HepG2 (cell line): Measurements from ENCODE around the gene ARAP3. TPM values are rescaled to one million over a fixed set of nuclear protein-coding genes. Genes with fewer than 3 reads are reported as not detected.

Source experiments
- ARNTL ChIP-seq: sonication (generic); formaldehyde crosslinking; IDR thresholded peaks from 2 replicates; pipeline ENCODE4 v1.4.0; 2020; ENCODE audit warnings: mild to moderate bottlenecking, missing genetic modification reagents
- CBFB ChIP-seq: sonication (generic); formaldehyde crosslinking; IDR thresholded peaks from 2 replicates; pipeline ENCODE4 v1.4.0; 2020; ENCODE audit warnings: missing genetic modification reagents
- EEA1 ChIP-seq: sonication (generic); formaldehyde crosslinking; IDR thresholded peaks from 2 replicates; pipeline ENCODE4 v1.5.1; 2020; ENCODE audit warnings: mild to moderate bottlenecking, missing genetic modification reagents, borderline replicate concordance
- GPN1 ChIP-seq: sonication (generic); formaldehyde crosslinking; IDR thresholded peaks from 2 replicates; pipeline ENCODE4 v1.5.1; 2020; ENCODE audit warnings: missing genetic modification reagents, borderline replicate concordance
- KDM1A ChIP-seq: IDR thresholded peaks from 2 replicates; pipeline ENCODE4 v1.6.1; 2016; ENCODE audit warnings: missing compliant biosample characterization
- MIER2 ChIP-seq: IDR thresholded peaks from 2 replicates; pipeline ENCODE4 v1.6.1; 2016; ENCODE audit warnings: missing biosample characterization, missing genetic modification reagents
- SP140L ChIP-seq: sonication (generic); formaldehyde crosslinking; IDR thresholded peaks from 2 replicates; pipeline ENCODE4 v1.4.0; 2020; ENCODE audit warnings: missing genetic modification reagents, borderline replicate concordance
- STAT5B ChIP-seq: sonication (generic); formaldehyde crosslinking; IDR thresholded peaks from 2 replicates; pipeline ENCODE4 v1.4.0; 2020; ENCODE audit warnings: missing genetic modification reagents
- TRIM22 ChIP-seq: fragments of 450-650 bp; IDR thresholded peaks from 2 replicates; pipeline ENCODE4 v1.6.1; 2017
- ZFP82 ChIP-seq: sonication (generic); formaldehyde crosslinking; IDR thresholded peaks from 2 replicates; pipeline ENCODE4 v1.5.1; 2020; ENCODE audit warnings: mild to moderate bottlenecking, missing genetic modification reagents, borderline replicate concordance
- ZNF407 ChIP-seq: sonication (generic); formaldehyde crosslinking; IDR thresholded peaks from one replicate; pipeline ENCODE4 v1.5.1; 2020; ENCODE audit warnings: mild to moderate bottlenecking, missing genetic modification reagents; ENCODE audit errors: not compliant biosample characterization
- ZNF446 ChIP-seq: sonication (generic); formaldehyde crosslinking; IDR thresholded peaks from 2 replicates; pipeline ENCODE4 v1.5.0; 2020; ENCODE audit warnings: mild to moderate bottlenecking, missing genetic modification reagents
- ZNF605 ChIP-seq: sonication (generic); formaldehyde crosslinking; IDR thresholded peaks from 2 replicates; pipeline ENCODE4 v1.8.0; 2022; ENCODE audit warnings: mild to moderate bottlenecking, missing genetic modification reagents
- ZNF784 ChIP-seq: sonication (generic); formaldehyde crosslinking; IDR thresholded peaks from 2 replicates; pipeline ENCODE4 v1.5.1; 2020; ENCODE audit warnings: missing genetic modification reagents, mild to moderate bottlenecking, borderline replicate concordance
- ZNF816 ChIP-seq: sonication (generic); formaldehyde crosslinking; IDR thresholded peaks from 2 replicates; pipeline ENCODE4 v1.8.0; 2022; ENCODE audit warnings: missing genetic modification reagents, mild to moderate bottlenecking, borderline replicate concordance
- polyA plus RNA-seq, 8 experiments: library from polyadenylated mRNA; depleted of rRNA in 3 of 8; stranded (reverse) in 7 of 8; unstranded in 1 of 8; fragments of >200 nt; fragmentation: Illumina TruSeq in 4 of 8; extraction: Trizol in 4 of 8; gene quantifications; 2 replicates each; pipeline versions ENCODE4 v1.2.1 to v1.2.3, GENCODE V29; 2011 to 2016; ENCODE audit warnings: low read depth in 4 of 8, missing spikeins in 1 of 8, mixed read lengths in 1 of 8; ENCODE audit not compliant: insufficient read depth in 1 of 8
- total RNA-seq, 5 experiments: library from RNA; depleted of rRNA; stranded (reverse); fragments of >200 nt; fragmentation: Illumina TruSeq; extraction: Trizol; gene quantifications; 2 replicates each; pipeline ENCODE4 v1.2.3, GENCODE V29; 2016; ENCODE audit warnings: low read depth in 1 of 5

The ARAP3 gene
- total and polyA plus RNA-seq, 2 of the 13 experiments (the other 11 are each of a cell fraction or from before 2014, with no cell fraction given) = 0.25 TPM; not detected in 1

- TF ChIP-seq ZNF816 (CRISPR knock-in tag) (no peak), SP140L (CRISPR knock-in tag) (no peak), KDM1A (CRISPR knock-in tag) (no peak), ZNF446 (no peak), ARNTL (no peak), GPN1 (CRISPR knock-in tag) (no peak), ZNF605 (CRISPR knock-in tag) (no peak), STAT5B (CRISPR knock-in tag) (no peak), MIER2 (CRISPR knock-in tag) (peak; percentile 90), CBFB (CRISPR knock-in tag) (no peak), ZFP82 (CRISPR knock-in tag) (peak; percentile 48; the same call in 1 of the 2 replicates), ZNF784 (no peak), EEA1 (CRISPR knock-in tag) (no peak), TRIM22 (no peak), ZNF407 (no peak)
Measured at GRCh38 chr5:141637767-141638419, 44.1 kb downstream of the ARAP3 start (continued).
